OCI-LY7 (cell line): ENCODE results near the gene TNS3.

Experiments used
- EZH2phosphoT487 ChIP-seq: fragments of 200-600 bp; sonication (generic); IDR thresholded peaks from 2 replicates; pipeline ENCODE4 v1.6.1; 2018; ENCODE audit warnings: low read depth, borderline replicate concordance, mild to moderate bottlenecking, mixed run types, antibody characterized with exemption, low read length, moderate library complexity, mixed read lengths
- TF ChIP-seq, protein P1 (sequence below): fragments of 200-600 bp; sonication (generic); conservative IDR thresholded peaks from 2 replicates; pipeline ENCODE4 v1.5.1; 2014; ENCODE audit warnings: mild to moderate bottlenecking, antibody characterized with exemption, low read length, moderate library complexity, mixed read lengths

- TF ChIP-seq, protein P1, sequence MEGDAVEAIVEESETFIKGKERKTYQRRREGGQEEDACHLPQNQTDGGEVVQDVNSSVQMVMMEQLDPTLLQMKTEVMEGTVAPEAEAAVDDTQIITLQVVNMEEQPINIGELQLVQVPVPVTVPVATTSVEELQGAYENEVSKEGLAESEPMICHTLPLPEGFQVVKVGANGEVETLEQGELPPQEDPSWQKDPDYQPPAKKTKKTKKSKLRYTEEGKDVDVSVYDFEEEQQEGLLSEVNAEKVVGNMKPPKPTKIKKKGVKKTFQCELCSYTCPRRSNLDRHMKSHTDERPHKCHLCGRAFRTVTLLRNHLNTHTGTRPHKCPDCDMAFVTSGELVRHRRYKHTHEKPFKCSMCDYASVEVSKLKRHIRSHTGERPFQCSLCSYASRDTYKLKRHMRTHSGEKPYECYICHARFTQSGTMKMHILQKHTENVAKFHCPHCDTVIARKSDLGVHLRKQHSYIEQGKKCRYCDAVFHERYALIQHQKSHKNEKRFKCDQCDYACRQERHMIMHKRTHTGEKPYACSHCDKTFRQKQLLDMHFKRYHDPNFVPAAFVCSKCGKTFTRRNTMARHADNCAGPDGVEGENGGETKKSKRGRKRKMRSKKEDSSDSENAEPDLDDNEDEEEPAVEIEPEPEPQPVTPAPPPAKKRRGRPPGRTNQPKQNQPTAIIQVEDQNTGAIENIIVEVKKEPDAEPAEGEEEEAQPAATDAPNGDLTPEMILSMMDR: no peak
- no peak for TF ChIP-seq EZH2phosphoT487
These were observed 340.5 kb downstream of the TNS3 start for GRCh38 chr7:47241112-47242065.
